ENCODE results near the gene SPATA21.
"Not testable (repeated sequence)": the region's sequence is repeated elsewhere in the genome, so short reads cannot be mapped to it uniquely, and the experiment has no call there.

The SPATA21 gene

GRCh38 chr1:16475771-16476770 is 38.8 kb upstream of the SPATA21 start:
- not testable (repeated sequence) for H2BK15ac ChIP-seq (ENCODE audit: low read length); H3K18ac ChIP-seq (ENCODE audit: low read length); H2BK5ac ChIP-seq (ENCODE audit: low read length); H2BK12ac ChIP-seq (ENCODE audit: low read length); H3K4me2 ChIP-seq (ENCODE audit: insufficient read depth, low read length, poor library complexity, severe bottlenecking); H3K9me3 ChIP-seq (replicated peaks in 1 of 2; ENCODE audit: control insufficient read depth in 2 of 2, insufficient read depth in 1 of 2, low read depth in 1 of 2, low read length in 2 of 2); DNase-seq (ENCODE audit: low spot score); H4K91ac ChIP-seq (ENCODE audit: low read depth, low read length, poor library complexity); H2BK120ac ChIP-seq (ENCODE audit: low read depth, low read length); H3K4me1 ChIP-seq (ENCODE audit: control insufficient read depth in 2 of 2, insufficient read depth in 1 of 2, low read depth in 1 of 2, low read length in 2 of 2); H3K27ac ChIP-seq (replicated peaks; ENCODE audit: low read length); H3K14ac ChIP-seq (ENCODE audit: low read length); H3K27me3 ChIP-seq (ENCODE audit: control insufficient read depth in 3 of 3, insufficient read depth in 3 of 3, low read depth in 1 of 3, low read length in 3 of 3); H2AK5ac ChIP-seq (ENCODE audit: low read depth, low read length); H3K23ac ChIP-seq (ENCODE audit: low read depth, low read length, poor library complexity); H2AFZ ChIP-seq (ENCODE audit: low read length); H3K4ac ChIP-seq (ENCODE audit: low read length); H3K79me1 ChIP-seq (ENCODE audit: low read depth, low read length); H3K4me3 ChIP-seq (ENCODE audit: low read length in 2 of 2)
- peak overlapping the region; percentile 82 for H4K8ac ChIP-seq (ENCODE audit: low read depth, low read length)
- H3K9ac ChIP-seq (ENCODE audit: low read depth, low read length, poor library complexity) = peak overlapping the region; percentile 44
- WGBS, 2 donors (ENCODE audit: extremely low coverage in 2 of 2, insufficient read length in 2 of 2, insufficient replicate concordance in 1 of 2) = no CpG with 5 or more reads among the region's 29 CpGs
- peaks cover 19 to 85% of the 10 kb centered on the region in 2 donors for H3K36me3 ChIP-seq (replicated peaks in 1 of 2; ENCODE audit: control insufficient read depth in 2 of 2, insufficient read depth in 2 of 2, low read length in 2 of 2)

- not testable (repeated sequence) for H3K4me2 ChIP-seq (ENCODE audit: insufficient read depth, low read length, poor library complexity, severe bottlenecking); H3K9me3 ChIP-seq (replicated peaks in 1 of 2; ENCODE audit: control insufficient read depth in 2 of 2, insufficient read depth in 1 of 2, low read depth in 1 of 2, low read length in 2 of 2); H3K27me3 ChIP-seq (ENCODE audit: control insufficient read depth in 3 of 3, insufficient read depth in 3 of 3, low read depth in 1 of 3, low read length in 3 of 3); H3K18ac ChIP-seq (ENCODE audit: low read length); H3K23ac ChIP-seq (ENCODE audit: low read depth, low read length, poor library complexity); H3K79me1 ChIP-seq (ENCODE audit: low read depth, low read length); DNase-seq (ENCODE audit: low spot score); H3K4me1 ChIP-seq (ENCODE audit: control insufficient read depth in 2 of 2, insufficient read depth in 1 of 2, low read depth in 1 of 2, low read length in 2 of 2); H2AK5ac ChIP-seq (ENCODE audit: low read depth, low read length); H3K9ac ChIP-seq (ENCODE audit: low read depth, low read length, poor library complexity); H2BK120ac ChIP-seq (ENCODE audit: low read depth, low read length); H3K14ac ChIP-seq (ENCODE audit: low read length); H2BK12ac ChIP-seq (ENCODE audit: low read length); H2AFZ ChIP-seq (ENCODE audit: low read length); H3K4me3 ChIP-seq (ENCODE audit: low read length in 2 of 2); H3K4ac ChIP-seq (ENCODE audit: low read length); H3K27ac ChIP-seq (replicated peaks; ENCODE audit: low read length); H2BK15ac ChIP-seq (ENCODE audit: low read length); H4K91ac ChIP-seq (ENCODE audit: low read depth, low read length, poor library complexity); H4K8ac ChIP-seq (ENCODE audit: low read depth, low read length); H2BK5ac ChIP-seq (ENCODE audit: low read length)
- no CpG with 5 or more reads among the region's 2 CpGs for WGBS, 2 donors (ENCODE audit: extremely low coverage in 2 of 2, insufficient read length in 2 of 2, insufficient replicate concordance in 1 of 2)
- H3K36me3 ChIP-seq (replicated peaks in 1 of 2; ENCODE audit: control insufficient read depth in 2 of 2, insufficient read depth in 2 of 2, low read length in 2 of 2) = peaks cover 17 to 76% of the 10 kb centered on the region in 2 donors
These were observed 37.7 kb upstream of the SPATA21 start for GRCh38 chr1:16474891-16475290.

- H3K14ac ChIP-seq (ENCODE audit: low read length) = no peak overlapping the region
- peaks cover 17 to 72% of the 10 kb centered on the region in 2 donors for H3K36me3 ChIP-seq (replicated peaks in 1 of 2; ENCODE audit: control insufficient read depth in 2 of 2, insufficient read depth in 2 of 2, low read length in 2 of 2)
- H3K4me3 ChIP-seq (ENCODE audit: low read length in 2 of 2) = no peak overlapping the region
- H3K9me3 ChIP-seq (replicated peaks in 1 of 2; ENCODE audit: control insufficient read depth in 2 of 2, insufficient read depth in 1 of 2, low read depth in 1 of 2, low read length in 2 of 2) = no peaks in the 10 kb centered on the region
- H2AK5ac ChIP-seq (ENCODE audit: low read depth, low read length) = no peak overlapping the region
- no peak overlapping the region for H2BK12ac ChIP-seq (ENCODE audit: low read length)
- DNase-seq (ENCODE audit: low spot score) = no peak
- H3K18ac ChIP-seq (ENCODE audit: low read length) = no peak overlapping the region
- no peak overlapping the region for H3K4me2 ChIP-seq (ENCODE audit: insufficient read depth, low read length, poor library complexity, severe bottlenecking)
- no peak overlapping the region for H2BK120ac ChIP-seq (ENCODE audit: low read depth, low read length)
- no CpG with 5 or more reads among the region's 28 CpGs for WGBS, 2 donors (ENCODE audit: extremely low coverage in 2 of 2, insufficient read length in 2 of 2, insufficient replicate concordance in 1 of 2)
- H3K4ac ChIP-seq (ENCODE audit: low read length) = no peak overlapping the region
- H4K91ac ChIP-seq (ENCODE audit: low read depth, low read length, poor library complexity) = no peak overlapping the region
- H3K27me3 ChIP-seq (ENCODE audit: control insufficient read depth in 3 of 3, insufficient read depth in 3 of 3, low read depth in 1 of 3, low read length in 3 of 3) = no peaks in the 10 kb centered on the region
- no peak overlapping the region for H3K27ac ChIP-seq (replicated peaks; ENCODE audit: low read length)
- H3K4me1 ChIP-seq (ENCODE audit: control insufficient read depth in 2 of 2, insufficient read depth in 1 of 2, low read depth in 1 of 2, low read length in 2 of 2) = no peaks in the 10 kb centered on the region
- no peak overlapping the region for H2BK15ac ChIP-seq (ENCODE audit: low read length)
- H3K23ac ChIP-seq (ENCODE audit: low read depth, low read length, poor library complexity) = no peak overlapping the region
- H2BK5ac ChIP-seq (ENCODE audit: low read length) = no peak overlapping the region
- peaks cover 3% of the 10 kb centered on the region for H3K79me1 ChIP-seq (ENCODE audit: low read depth, low read length)
- no peak overlapping the region for H2AFZ ChIP-seq (ENCODE audit: low read length)
- no peak overlapping the region for H4K8ac ChIP-seq (ENCODE audit: low read depth, low read length)
- H3K9ac ChIP-seq (ENCODE audit: low read depth, low read length, poor library complexity) = no peak overlapping the region
These were observed 37.1 kb upstream of the SPATA21 start for GRCh38 chr1:16474166-16474800.

GRCh38 chr1:16468558-16468957 is 31.3 kb upstream of the SPATA21 start:
- H4K91ac ChIP-seq (ENCODE audit: low read depth, low read length, poor library complexity) = no peak overlapping the region
- no peak overlapping the region for H2BK120ac ChIP-seq (ENCODE audit: low read depth, low read length)
- no peak overlapping the region for H3K27ac ChIP-seq (replicated peaks; ENCODE audit: low read length)
- H3K79me1 ChIP-seq (ENCODE audit: low read depth, low read length) = no peaks in the 10 kb centered on the region
- WGBS, 2 donors (ENCODE audit: extremely low coverage in 2 of 2, insufficient read length in 2 of 2, insufficient replicate concordance in 1 of 2) = no CpG with 5 or more reads among the region's 3 CpGs
- H2AK5ac ChIP-seq (ENCODE audit: low read depth, low read length) = no peak overlapping the region
- no peak overlapping the region for H3K4me3 ChIP-seq (ENCODE audit: low read length in 2 of 2)
- H3K4me2 ChIP-seq (ENCODE audit: insufficient read depth, low read length, poor library complexity, severe bottlenecking) = no peak overlapping the region
- H2BK12ac ChIP-seq (ENCODE audit: low read length) = no peak overlapping the region
- H2BK15ac ChIP-seq (ENCODE audit: low read length) = no peak overlapping the region
- H3K36me3 ChIP-seq (replicated peaks in 1 of 2; ENCODE audit: control insufficient read depth in 2 of 2, insufficient read depth in 2 of 2, low read length in 2 of 2) = peaks cover 11 to 60% of the 10 kb centered on the region in 2 donors
- no peak overlapping the region for H3K18ac ChIP-seq (ENCODE audit: low read length)
- H4K8ac ChIP-seq (ENCODE audit: low read depth, low read length) = no peak overlapping the region
- no peaks in the 10 kb centered on the region for H3K27me3 ChIP-seq (ENCODE audit: control insufficient read depth in 3 of 3, insufficient read depth in 3 of 3, low read depth in 1 of 3, low read length in 3 of 3)
- no peaks in the 10 kb centered on the region for H3K4me1 ChIP-seq (ENCODE audit: control insufficient read depth in 2 of 2, insufficient read depth in 1 of 2, low read depth in 1 of 2, low read length in 2 of 2)
- no peak for DNase-seq (ENCODE audit: low spot score)
- no peak overlapping the region for H2BK5ac ChIP-seq (ENCODE audit: low read length)
- no peak overlapping the region for H3K14ac ChIP-seq (ENCODE audit: low read length)
- no peak overlapping the region for H3K4ac ChIP-seq (ENCODE audit: low read length)
- no peak overlapping the region for H3K9ac ChIP-seq (ENCODE audit: low read depth, low read length, poor library complexity)
- H3K23ac ChIP-seq (ENCODE audit: low read depth, low read length, poor library complexity) = no peak overlapping the region
- no peak overlapping the region for H2AFZ ChIP-seq (ENCODE audit: low read length)
- no peaks in the 10 kb centered on the region for H3K9me3 ChIP-seq (replicated peaks in 1 of 2; ENCODE audit: control insufficient read depth in 2 of 2, insufficient read depth in 1 of 2, low read depth in 1 of 2, low read length in 2 of 2)

Data from neuronal stem cell (in vitro differentiated cells).